Parathyroid adenoma (tissue), 2 donors: ENCODE measurements around the gene JPH3.

Source experiments
- H2AFZ ChIP-seq: fragments of 300-600 bp; sonication (generic); one replicate; pipeline ENCODE4 v1.7.0; 2017; ENCODE audit warnings: antibody characterized with exemption, mild to moderate bottlenecking
- H3K27ac ChIP-seq: fragments of 300-600 bp; sonication (generic); one replicate; pipeline ENCODE4 v1.7.0; 2017
- H3K27me3 ChIP-seq: fragments of 300-600 bp; sonication (generic); one replicate; pipeline ENCODE4 v1.7.0; 2017; ENCODE audit warnings: low read length; ENCODE audit not compliant: control insufficient read depth, insufficient read depth
- H3K36me3 ChIP-seq: fragments of 300-600 bp; sonication (generic); one replicate; pipeline ENCODE4 v1.7.0; 2017; ENCODE audit warnings: low read length; ENCODE audit not compliant: control insufficient read depth, insufficient read depth
- H3K4me1 ChIP-seq: fragments of 300-600 bp; sonication (generic); one replicate; pipeline ENCODE4 v1.7.0; 2017; ENCODE audit warnings: control low read depth
- H3K4me2 ChIP-seq: fragments of 300-600 bp; sonication (generic); one replicate; pipeline ENCODE4 v1.7.0; 2017; ENCODE audit warnings: low read length
- H3K4me3 ChIP-seq: fragments of 300-600 bp; sonication (generic); one replicate; pipeline ENCODE4 v1.7.0; 2017; ENCODE audit warnings: low read depth, low read length
- H3K79me2 ChIP-seq: fragments of 300-600 bp; sonication (generic); one replicate; pipeline ENCODE4 v1.7.0; 2017; ENCODE audit warnings: control low read depth
- H3K9ac ChIP-seq: fragments of 300-600 bp; sonication (generic); one replicate; pipeline ENCODE4 v1.7.0; 2017; ENCODE audit warnings: mild to moderate bottlenecking
- H3K9me3 ChIP-seq: fragments of 300-600 bp; sonication (generic); one replicate; pipeline ENCODE4 v1.7.0; 2017; ENCODE audit warnings: low read length; ENCODE audit not compliant: control insufficient read depth
- CTCF ChIP-seq: fragments of 300-600 bp; sonication (generic); IDR thresholded peaks from one replicate; pipeline ENCODE4 v1.7.0; 2017; ENCODE audit warnings: antibody characterized with exemption, mild to moderate bottlenecking
- donor health status: primary hyperparathyroidism.

Gene JPH3

GRCh38 chr16:87579691-87580090 is 22.6 kb upstream of the JPH3 start:
- Histone ChIP-seq H3K4me3 (no peak overlapping the region), H3K27ac (no peak overlapping the region), H3K79me2 (no peaks in the 10 kb centered on the region), H3K27me3 (no peaks in the 10 kb centered on the region), H3K36me3 (no peaks in the 10 kb centered on the region), H3K4me2 (no peak overlapping the region), H3K9ac (no peak overlapping the region), H3K9me3 (no peaks in the 10 kb centered on the region), H2AFZ (no peak overlapping the region), H3K4me1 (no peaks in the 10 kb centered on the region)
- no peak for TF ChIP-seq CTCF

GRCh38 chr16:87580855-87581261 is 21.4 kb upstream of the JPH3 start:
- H3K27ac ChIP-seq = no peak overlapping the region
- H3K4me2 ChIP-seq = no peak overlapping the region
- no peak for TF ChIP-seq CTCF
- no peak overlapping the region for H3K4me3 ChIP-seq
- H3K9me3 ChIP-seq = no peaks in the 10 kb centered on the region
- H3K36me3 ChIP-seq = no peaks in the 10 kb centered on the region
- H3K27me3 ChIP-seq = no peaks in the 10 kb centered on the region
- H2AFZ ChIP-seq = no peak overlapping the region
- H3K79me2 ChIP-seq = no peaks in the 10 kb centered on the region
- H3K9ac ChIP-seq = no peak overlapping the region
- H3K4me1 ChIP-seq = no peaks in the 10 kb centered on the region

GRCh38 chr16:87581857-87582215 is 20.5 kb upstream of the JPH3 start:
- Histone ChIP-seq H3K27ac (no peak overlapping the region), H3K27me3 (no peaks in the 10 kb centered on the region), H3K9me3 (no peaks in the 10 kb centered on the region), H3K9ac (no peak overlapping the region), H3K79me2 (no peaks in the 10 kb centered on the region), H3K4me2 (no peak overlapping the region), H3K4me3 (no peak overlapping the region), H2AFZ (no peak overlapping the region), H3K36me3 (no peaks in the 10 kb centered on the region), H3K4me1 (no peaks in the 10 kb centered on the region)
- no peak for TF ChIP-seq CTCF

GRCh38 chr16:87582216-87582965 is 19.9 kb upstream of the JPH3 start:
- H3K9ac ChIP-seq = no peak overlapping the region
- H3K27me3 ChIP-seq = no peaks in the 10 kb centered on the region
- no peaks in the 10 kb centered on the region for H3K9me3 ChIP-seq
- no peaks in the 10 kb centered on the region for H3K4me1 ChIP-seq
- no peak overlapping the region for H3K27ac ChIP-seq
- no peaks in the 10 kb centered on the region for H3K36me3 ChIP-seq
- H3K4me3 ChIP-seq = no peak overlapping the region
- no peak overlapping the region for H2AFZ ChIP-seq
- no peak for TF ChIP-seq CTCF
- no peaks in the 10 kb centered on the region for H3K79me2 ChIP-seq
- H3K4me2 ChIP-seq = no peak overlapping the region

GRCh38 chr16:87582966-87583325 is 19.4 kb upstream of the JPH3 start:
- Histone ChIP-seq H3K9me3 (no peaks in the 10 kb centered on the region), H3K9ac (no peak overlapping the region), H2AFZ (no peak overlapping the region), H3K27me3 (no peaks in the 10 kb centered on the region), H3K36me3 (no peaks in the 10 kb centered on the region), H3K79me2 (no peaks in the 10 kb centered on the region), H3K4me1 (no peaks in the 10 kb centered on the region), H3K4me3 (no peak overlapping the region), H3K27ac (no peak overlapping the region), H3K4me2 (no peak overlapping the region)
- no peak for TF ChIP-seq CTCF
